ENCODE measurements around the gene NAV3. TPM values are rescaled to one million over a fixed set of nuclear protein-coding genes. Genes with fewer than 3 reads are reported as not detected.

Gene NAV3
- total RNA-seq, 2 experiments from 2014 or later: not detected

GRCh38 chr12:77940567-77940966 lies 109.9 kb downstream of the NAV3 start:
- intact Hi-C loops (cut with micrococcal nuclease): no loop called here
- ChIA-PET CTCF (no interaction called here), POLR2A (no interaction called here)
- Mint-ChIP-seq H3K27ac (no peak overlapping the region), H3K4me3 (no peak overlapping the region), H3K27me3 (no peaks in the 10 kb centered on the region), H3K4me1 (ENCODE audit: low read depth) (no peaks in the 10 kb centered on the region), H3K36me3 (ENCODE audit: low read depth) (no peaks in the 10 kb centered on the region), H3K9me3 (peaks cover 5% of the 10 kb centered on the region)
- no peak for TF ChIP-seq CTCF (IDR thresholded peaks at IDR 0.05)
- ATAC-seq (no peak), DNase-seq (no peak)

- no peak for ATAC-seq
- intact Hi-C loops (cut with micrococcal nuclease): no loop called here
- H3K27ac Mint-ChIP-seq: no peak overlapping the region
- no peak for TF ChIP-seq CTCF (IDR thresholded peaks at IDR 0.05)
- DNase-seq: no peak
- CTCF ChIA-PET: no interaction called here
- H3K36me3 Mint-ChIP-seq (ENCODE audit: low read depth): no peaks in the 10 kb centered on the region
- H3K4me3 Mint-ChIP-seq: no peak overlapping the region
- POLR2A ChIA-PET: no interaction called here
- peaks cover 4% of the 10 kb centered on the region for H3K9me3 Mint-ChIP-seq
- no peaks in the 10 kb centered on the region for H3K27me3 Mint-ChIP-seq
- no peaks in the 10 kb centered on the region for H3K4me1 Mint-ChIP-seq (ENCODE audit: low read depth)
Observed at GRCh38 chr12:77941401-77941800, 110.7 kb downstream of the NAV3 start.

- intact Hi-C loops (cut with micrococcal nuclease): no loop called here
- no peaks in the 10 kb centered on the region for H3K36me3 Mint-ChIP-seq (ENCODE audit: low read depth)
- ATAC-seq (no peak), DNase-seq (no peak)
- H3K27me3 Mint-ChIP-seq: no peaks in the 10 kb centered on the region
- no peak overlapping the region for H3K4me3 Mint-ChIP-seq
- ChIA-PET POLR2A (no interaction called here), CTCF (no interaction called here)
- peaks cover 4% of the 10 kb centered on the region for H3K9me3 Mint-ChIP-seq
- H3K27ac Mint-ChIP-seq: no peak overlapping the region
- TF ChIP-seq CTCF (IDR thresholded peaks at IDR 0.05): no peak
- H3K4me1 Mint-ChIP-seq (ENCODE audit: low read depth): no peaks in the 10 kb centered on the region
Observed at GRCh38 chr12:77943466-77943865, 112.8 kb downstream of the NAV3 start.

- H3K36me3 Mint-ChIP-seq (ENCODE audit: low read depth): no peaks in the 10 kb centered on the region
- no peak for DNase-seq
- H3K4me1 Mint-ChIP-seq (ENCODE audit: low read depth): no peaks in the 10 kb centered on the region
- POLR2A ChIA-PET: no interaction called here
- CTCF ChIA-PET: no interaction called here
- H3K9me3 Mint-ChIP-seq: peaks cover 6% of the 10 kb centered on the region
- no peak for ATAC-seq
- H3K4me3 Mint-ChIP-seq: no peak overlapping the region
- H3K27me3 Mint-ChIP-seq: no peaks in the 10 kb centered on the region
- intact Hi-C loops (cut with micrococcal nuclease): no loop called here
- no peak for TF ChIP-seq CTCF (IDR thresholded peaks at IDR 0.05)
- H3K27ac Mint-ChIP-seq: no peak overlapping the region
Observed at GRCh38 chr12:77946541-77947061, 115.9 kb downstream of the NAV3 start.

GRCh38 chr12:77947330-77947729 lies 116.6 kb downstream of the NAV3 start:
- Mint-ChIP-seq H3K36me3 (ENCODE audit: low read depth) (no peaks in the 10 kb centered on the region), H3K27me3 (no peaks in the 10 kb centered on the region), H3K27ac (no peak overlapping the region), H3K9me3 (peaks cover 6% of the 10 kb centered on the region), H3K4me1 (ENCODE audit: low read depth) (no peaks in the 10 kb centered on the region), H3K4me3 (no peak overlapping the region)
- POLR2A ChIA-PET: no interaction called here
- intact Hi-C loops (cut with micrococcal nuclease): no loop called here
- TF ChIP-seq CTCF (IDR thresholded peaks at IDR 0.05): no peak
- DNase-seq (no peak), ATAC-seq (no peak)
- CTCF ChIA-PET: no interaction called here

All from activated CD8-positive, alpha-beta T cell treated with anti-CD3 and anti-CD28 coated beads for 36 hours (primary cell).